Inflammatory macrophage treated with lipopolysaccharide for 1 hour (primary cell): ENCODE data around the gene SLC22A12.

ENCODE experiments used
- DNase-seq, 2 donors: peaks; one replicate each; pipeline ENCODE4 v3.0.0-alpha.2; 2020 to 2022

The SLC22A12 gene

GRCh38 chr11:64629103-64629502 lies 38.1 kb downstream of the SLC22A12 start:
- DNase-seq = no peak

GRCh38 chr11:64629796-64630562 lies 39.0 kb downstream of the SLC22A12 start:
- no peak for DNase-seq

DNA sequence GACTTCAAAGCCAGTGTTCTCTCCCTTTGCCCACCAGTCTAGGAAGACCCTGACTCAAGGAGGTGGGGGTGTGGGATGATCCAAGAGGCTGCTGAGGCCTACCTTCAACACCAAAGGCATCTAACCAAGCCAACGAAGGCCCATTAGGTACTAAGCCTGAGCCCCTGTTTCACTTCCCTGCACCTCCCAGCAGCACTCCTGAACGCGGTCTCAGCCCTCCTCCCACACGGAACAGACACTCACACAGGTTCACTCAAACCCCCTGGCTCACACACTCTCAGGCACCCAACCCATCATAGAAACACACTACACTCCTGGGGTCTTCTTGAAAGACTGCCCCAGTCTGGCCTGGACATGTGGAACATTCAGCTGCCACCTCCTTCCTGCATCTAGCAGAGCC lies 40.7 kb downstream of the SLC22A12 start:
- no peak for DNase-seq

DNA sequence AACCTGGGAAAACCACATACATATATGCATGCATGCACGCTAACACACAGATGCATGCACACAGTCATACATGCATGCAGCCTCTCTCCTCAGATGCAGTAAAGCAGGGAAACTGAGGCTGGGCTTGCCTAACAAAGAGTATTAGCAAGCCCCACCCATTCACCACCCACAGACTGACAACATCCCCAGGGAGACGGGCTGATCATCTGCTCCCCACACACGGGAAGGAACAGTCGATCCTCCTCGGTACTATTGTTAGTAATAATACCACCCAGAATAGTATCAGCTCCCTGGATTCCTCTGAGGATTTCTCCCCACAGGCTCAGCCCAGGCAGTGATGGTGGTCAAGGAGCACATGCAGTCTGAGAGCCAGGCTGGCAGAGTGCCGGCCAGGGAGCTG lies 41.2 kb downstream of the SLC22A12 start:
- no peak for DNase-seq

- no peak for DNase-seq
These were observed 41.6 kb downstream of the SLC22A12 start for GRCh38 chr11:64632654-64633053.

- DNase-seq = no peak
These were observed 42.6 kb downstream of the SLC22A12 start for GRCh38 chr11:64633555-64634159.

DNA sequence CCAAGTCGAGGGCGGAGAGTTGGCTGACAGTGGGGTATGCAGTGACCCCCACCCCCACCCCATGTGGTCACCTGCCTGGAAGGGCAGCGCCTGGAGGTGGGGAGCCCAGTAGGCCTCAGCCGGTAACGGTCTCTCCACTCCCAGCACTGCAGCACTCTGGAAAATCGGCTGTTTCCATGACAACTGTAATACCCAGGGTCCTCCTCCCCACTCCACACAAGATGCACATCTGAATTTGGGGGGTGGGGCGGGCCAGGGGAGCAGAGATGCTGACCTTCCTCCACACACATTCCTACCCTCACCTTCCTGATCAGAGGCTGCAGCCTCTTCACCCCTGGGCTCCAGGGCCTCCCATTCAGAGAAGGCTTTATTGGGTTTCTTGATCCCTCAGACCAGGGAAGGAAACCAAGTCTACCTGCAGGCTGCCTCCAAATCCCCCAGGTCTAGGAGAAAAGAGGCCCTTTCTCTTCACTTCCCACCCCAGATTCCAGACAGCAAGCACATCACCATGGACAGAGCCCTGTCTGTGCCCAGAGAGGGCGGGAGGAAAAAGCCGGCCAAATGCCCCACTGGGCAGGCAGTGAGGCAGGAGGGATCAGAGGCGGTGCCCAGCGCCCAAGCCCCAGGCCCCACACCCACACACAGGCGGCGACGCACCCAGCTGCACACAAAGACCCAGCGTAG lies 46.5 kb downstream of the SLC22A12 start:
- no peak for DNase-seq

DNA sequence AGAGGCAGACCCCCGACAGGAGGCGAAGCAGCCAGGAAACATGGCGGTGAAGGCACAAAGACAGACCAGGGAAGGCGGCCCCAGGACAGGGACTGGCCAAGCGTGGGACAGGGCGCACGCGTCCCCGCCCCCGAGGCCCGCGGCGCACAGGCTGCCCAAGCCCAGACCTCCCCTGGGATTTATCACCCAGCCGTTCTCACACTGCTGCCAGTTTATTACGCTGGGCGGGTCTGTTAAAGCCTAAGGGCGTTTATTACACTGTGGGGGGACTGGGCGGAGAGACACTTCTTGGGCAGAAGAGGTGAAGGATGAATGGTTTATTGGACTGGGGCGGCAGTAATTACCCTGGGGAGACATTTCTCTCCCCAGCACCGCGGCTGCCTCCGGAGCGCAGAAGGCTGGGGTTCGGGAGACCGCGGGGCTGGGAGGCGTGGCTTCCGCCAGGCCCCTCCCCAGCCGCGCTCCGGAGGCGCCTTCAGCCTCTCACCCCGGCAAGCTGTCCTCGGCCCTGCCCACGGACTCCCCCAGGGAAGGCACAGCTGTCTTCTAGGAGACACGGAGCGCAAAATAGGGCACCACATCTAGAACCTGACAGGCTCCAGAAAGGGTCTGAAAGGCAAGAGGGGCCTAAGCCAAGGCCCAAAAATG lies 47.1 kb downstream of the SLC22A12 start:
- DNase-seq = no peak

GRCh38 chr11:64638829-64639228 lies 47.8 kb downstream of the SLC22A12 start:
- DNase-seq = no peak

DNA sequence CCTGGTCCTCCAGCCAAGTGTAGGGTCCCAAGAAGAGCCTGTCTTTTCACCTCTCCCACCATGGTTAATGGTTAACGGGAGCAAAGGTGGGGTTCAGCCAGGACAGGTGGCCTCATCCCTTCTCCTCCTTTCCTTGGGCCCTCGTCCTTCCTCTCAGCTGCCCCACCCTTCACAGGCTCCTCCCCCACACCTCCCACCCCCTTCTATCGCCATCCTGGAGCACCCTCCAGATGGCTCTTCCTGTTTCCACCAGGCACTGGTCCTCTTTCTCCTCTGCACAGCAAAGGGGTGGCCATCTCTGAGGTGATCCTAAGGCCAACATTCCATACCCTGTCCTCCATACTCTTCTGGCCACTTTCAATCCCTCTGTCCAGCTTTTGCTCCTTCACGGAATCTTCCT lies 48.9 kb downstream of the SLC22A12 start:
- DNase-seq = no peak

GRCh38 chr11:64641596-64642417 lies 50.8 kb downstream of the SLC22A12 start:
- no peak for DNase-seq

- DNase-seq = no peak
These were observed 51.4 kb downstream of the SLC22A12 start for GRCh38 chr11:64642418-64642735.

DNA sequence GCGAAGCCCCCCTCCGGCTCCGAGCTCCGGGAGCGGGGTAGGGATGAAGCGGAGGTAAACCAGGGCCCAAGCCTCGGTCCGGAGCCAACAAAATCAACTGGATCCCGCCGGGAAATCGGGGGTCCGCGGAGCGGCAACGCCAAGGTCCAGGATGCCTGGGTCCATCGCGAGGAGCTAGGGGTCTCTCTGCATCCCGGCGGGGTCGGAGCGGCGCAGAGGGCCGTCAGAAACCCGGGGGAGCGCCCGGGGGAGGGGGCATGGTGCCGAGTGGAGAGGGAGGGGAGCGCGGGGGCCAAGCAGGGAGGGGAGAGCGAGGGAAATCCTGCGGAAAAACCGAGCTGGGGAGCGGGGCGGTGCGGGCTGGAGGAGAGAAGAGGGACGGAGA lies 51.8 kb downstream of the SLC22A12 start:
- DNase-seq = no peak

GRCh38 chr11:64643256-64643881 lies 52.3 kb downstream of the SLC22A12 start:
- no peak for DNase-seq

DNA sequence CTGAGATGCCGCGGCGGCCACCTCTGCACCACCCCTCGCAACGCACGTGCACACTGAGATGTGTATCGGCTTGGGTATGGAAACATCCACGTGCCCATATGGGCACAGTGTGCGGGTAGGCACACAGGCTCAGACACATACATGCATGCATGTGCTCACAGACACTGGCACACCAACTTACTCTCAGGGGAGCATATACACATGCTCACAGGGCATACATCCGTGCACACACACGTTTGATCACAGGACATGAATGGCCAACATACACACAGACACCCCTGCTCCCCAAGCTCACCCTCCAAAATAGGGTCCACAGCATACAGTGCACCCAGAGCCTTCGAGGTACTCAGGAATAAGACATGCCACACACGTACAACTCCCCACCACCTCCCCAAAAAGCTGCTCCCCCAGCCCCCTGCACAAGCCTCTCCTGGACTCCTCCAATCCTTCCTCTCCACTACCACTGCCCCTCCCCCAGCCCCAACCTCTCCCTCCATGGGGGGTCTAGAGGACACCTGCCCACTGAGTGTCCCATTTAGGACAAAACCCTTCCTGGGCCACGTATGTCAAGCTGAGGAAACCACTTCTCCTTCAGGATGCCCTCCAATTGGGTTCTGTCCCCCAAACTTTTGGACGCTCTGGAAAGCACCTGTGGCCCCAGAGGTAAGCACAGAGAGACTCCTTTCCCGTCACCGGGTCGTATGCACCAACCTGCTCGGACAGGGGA lies 53.1 kb downstream of the SLC22A12 start:
- DNase-seq = no peak

DNA sequence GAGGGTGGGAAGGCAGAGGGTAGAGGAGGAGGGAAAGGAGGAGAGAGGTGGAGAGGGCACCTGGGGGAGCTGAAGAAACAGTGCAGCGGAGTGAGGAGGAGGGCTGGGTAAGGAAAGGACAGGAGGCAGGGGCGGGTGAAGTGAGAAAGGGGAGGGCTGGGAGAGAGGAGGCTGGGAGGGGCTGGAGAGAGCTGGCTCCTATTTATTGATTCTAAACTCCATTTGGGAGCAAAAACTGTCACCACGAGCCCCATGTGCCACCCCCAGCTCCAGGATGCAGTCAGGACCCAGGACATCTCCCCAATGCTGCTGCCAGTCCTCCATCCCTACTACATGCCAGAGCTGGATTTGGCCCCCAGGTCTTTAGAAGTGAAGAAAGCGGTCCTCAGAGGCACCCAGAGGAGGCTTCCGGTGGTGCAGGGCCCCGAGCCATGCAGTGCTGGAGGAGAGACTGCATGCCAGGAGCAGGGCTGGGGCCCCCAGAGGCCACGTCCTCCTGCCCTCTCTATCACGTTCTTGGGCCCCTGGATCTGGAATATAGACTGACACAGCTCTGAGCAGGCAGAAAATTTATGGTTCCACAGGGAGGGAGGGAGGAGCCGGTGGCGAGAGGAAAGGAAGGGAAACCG lies 53.7 kb downstream of the SLC22A12 start:
- no peak for DNase-seq

DNA sequence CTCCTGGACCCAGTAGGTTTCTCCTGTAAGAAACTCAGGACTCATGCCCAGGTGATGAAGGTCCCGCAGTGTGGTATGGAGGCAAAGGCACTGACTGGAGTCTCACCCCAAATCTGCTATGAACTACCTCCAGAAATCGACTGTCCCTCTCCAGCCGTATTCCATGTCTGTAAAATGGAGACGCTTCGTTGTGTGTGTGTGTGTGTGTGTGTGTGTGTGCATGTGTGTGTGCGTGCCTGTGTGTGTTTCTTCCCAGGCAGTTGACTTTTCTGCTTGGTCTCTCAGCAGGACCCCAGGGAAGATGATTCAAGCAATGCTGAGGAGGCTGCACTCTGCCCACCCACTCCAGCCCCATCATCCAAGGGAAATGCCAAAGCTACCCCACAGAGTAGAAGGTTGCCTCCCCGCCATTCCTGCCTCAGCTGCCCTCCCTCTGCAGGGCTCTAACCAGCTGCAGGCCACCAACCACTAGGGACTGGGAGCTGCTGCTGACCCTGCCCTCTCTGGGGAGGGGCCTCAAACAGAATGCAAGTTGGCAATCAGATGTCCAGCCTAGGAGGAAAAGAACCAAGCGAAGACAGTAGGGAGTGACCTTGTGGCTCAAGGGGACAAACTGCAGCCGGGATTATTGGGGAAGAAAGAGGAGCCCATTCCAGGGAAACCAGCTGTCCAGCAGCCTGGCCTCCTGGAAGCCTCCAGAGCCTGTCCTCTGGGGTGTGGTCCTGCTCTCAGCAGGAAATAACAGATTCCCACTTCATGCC lies 56.2 kb downstream of the SLC22A12 start:
- DNase-seq = no peak

GRCh38 chr11:64648551-64648950 lies 57.5 kb downstream of the SLC22A12 start:
- no peak for DNase-seq

DNA sequence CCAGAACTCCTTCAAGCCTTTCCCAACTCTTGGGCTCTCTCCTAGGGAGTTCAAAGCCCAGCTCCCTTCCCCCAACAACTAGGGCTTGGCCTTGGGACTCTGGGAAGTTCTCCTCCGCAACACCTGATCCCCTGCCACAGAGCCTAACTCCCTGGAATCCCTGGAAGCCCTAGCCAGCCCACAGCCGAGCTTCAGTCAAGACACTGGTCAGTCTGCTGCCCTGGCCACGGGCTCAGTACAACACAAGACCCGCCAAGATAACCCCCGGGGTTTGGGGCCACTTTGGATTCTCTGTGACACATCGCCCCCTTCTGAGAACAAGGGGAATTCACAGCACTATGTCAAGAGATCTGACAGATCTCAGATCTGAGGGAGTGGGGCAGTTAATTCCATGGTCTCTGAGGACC lies 58.3 kb downstream of the SLC22A12 start:
- DNase-seq = peak in 1 of 2 donors; percentile 41

- peak; percentile 26 to 54 for DNase-seq
These were observed 60.0 kb downstream of the SLC22A12 start for GRCh38 chr11:64650923-64651523.
